HG02588 (cell line): ENCODE measurements around the gene MPP7.
"Not testable (repeated sequence)": the region's sequence is repeated elsewhere in the genome, so short reads cannot be mapped to it uniquely, and the experiment has no call there.

Source experiments
- ATAC-seq: cut with Tn5 transposase; IDR thresholded peaks from one replicate; pipeline ENCODE4 v1.9.1; 2021; ENCODE audit warnings: mild to moderate bottlenecking, moderate library complexity; ENCODE audit not compliant: unreplicated experiment

MPP7 gene

DNA sequence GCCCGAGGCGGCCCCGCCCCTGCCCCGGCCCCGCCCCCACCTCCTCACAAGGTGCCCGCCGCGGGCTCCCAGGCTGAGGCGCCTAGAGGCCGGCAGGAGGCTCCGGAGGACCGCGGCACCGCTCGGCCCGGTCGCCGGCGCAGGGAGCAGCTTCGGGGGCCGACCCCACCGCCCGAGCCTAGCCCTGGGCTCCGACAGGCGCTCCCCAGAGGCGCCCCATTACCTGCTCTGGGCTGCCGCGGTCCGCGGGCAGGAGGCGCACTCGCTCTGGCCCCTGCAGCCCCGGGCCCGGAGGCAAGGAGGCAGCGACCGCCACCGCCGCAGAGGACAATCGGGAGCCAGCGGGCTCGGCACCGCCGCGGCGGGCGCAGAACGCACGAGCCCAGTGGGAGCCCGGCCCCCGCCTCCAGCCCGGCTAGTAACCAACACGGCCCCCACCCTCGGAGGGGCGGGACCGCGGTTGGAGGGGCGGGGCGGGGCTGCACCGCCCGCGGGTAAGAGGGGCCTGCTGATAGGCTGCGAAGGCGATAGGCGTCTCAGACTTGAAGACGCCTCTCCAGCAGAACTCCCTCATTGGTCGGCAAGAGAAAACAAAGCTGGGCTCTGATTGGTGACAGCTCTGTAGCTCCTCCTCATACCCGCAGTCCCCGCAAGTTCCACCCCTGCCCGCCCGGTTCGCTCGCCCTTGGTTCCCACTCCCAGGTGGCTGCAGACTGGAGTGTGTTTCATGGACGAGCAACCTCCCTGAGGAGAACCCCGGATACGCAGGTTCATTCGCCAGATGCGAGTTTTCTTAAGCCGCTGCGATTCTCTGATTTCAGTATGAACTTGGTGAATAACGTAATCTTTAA, at the start of gene MPP7:
TSS of gene MPP7 (minus strand) at position 427 of the 851 bp plus-strand sequence. CDS start 64,460 bp downstream, outside the sequence.
- peak; percentile 99 for ATAC-seq

DNA sequence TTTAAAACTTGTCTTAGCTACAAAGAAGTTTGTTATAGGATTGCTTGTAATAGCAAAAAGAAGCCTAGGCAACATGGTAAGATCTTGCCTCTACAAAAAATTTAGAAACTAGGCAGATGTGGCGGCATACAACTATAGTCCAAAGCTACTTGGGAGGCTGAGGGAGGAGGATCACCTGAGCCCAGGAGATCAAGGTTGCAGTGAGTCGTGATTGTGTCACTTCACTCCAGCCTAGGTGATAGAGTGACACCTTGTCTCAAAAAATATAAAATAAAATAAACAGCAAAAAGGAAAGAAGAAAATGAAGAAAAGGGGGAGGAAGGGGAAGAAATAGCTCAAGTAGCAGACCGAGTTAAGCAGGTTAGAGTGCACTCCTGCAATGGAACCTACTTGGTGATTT, 47.0 kb upstream of the MPP7 start:
- no peak for ATAC-seq

DNA sequence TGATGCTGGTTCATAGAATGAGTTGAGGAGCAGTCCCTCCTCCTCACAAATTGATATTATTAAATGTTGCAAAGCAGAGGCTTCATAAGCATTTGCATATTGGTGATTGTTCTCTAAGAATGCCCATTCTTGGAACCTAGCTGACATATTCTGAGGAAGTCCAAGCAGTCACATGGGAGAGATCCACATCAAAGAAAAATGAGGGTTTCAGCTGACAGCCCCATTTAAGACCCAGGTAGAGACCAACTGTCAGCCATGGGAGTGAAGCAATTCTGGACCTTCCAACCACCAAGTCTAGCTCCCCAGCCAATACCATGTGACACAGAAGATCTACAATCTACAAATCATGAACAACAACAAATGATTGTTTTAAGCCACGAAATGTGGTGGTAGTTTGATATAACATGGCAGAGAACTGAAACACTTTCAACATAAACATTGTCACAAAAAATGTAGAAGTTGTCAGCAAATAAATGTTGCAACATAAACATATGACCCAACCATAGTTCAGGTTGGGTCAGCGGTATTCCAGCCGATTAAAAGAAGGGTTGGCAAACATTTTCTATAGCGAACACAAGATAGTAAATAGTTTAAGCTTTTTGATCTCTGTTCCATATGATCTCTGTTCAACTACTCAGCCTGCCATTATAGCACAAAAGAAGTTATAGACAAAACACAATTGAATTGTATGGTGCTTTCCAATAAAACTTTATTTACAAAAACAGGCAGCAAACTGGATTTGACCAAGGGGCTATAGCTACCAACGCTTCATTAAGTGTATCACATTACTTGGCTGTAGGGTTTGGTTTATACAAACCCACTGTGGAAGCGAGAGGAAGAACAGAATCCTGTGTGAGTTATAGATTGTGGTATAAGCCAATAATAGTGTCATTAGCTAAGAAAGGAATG, 41.4 kb upstream of the MPP7 start:
- no peak for ATAC-seq

DNA sequence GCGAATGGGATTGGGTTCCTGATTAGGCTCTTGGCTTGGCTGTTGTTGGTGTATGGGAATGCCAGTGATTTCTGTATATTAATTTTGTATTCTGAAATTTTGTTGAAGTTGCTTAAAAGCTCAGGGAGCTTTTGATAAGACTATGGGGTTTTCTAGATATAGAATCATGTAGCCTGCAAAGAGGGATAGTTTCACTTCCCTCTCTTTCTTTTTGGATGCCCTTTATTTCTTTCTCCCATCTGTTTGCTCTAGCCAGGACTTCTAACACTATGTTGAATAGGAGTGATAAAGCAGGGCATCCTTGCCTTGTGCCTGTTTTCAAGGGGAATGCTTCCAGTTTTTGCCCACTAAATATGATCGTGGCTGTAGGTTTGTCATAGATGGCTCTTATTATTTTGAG, 40.4 kb upstream of the MPP7 start:
- no peak for ATAC-seq

DNA sequence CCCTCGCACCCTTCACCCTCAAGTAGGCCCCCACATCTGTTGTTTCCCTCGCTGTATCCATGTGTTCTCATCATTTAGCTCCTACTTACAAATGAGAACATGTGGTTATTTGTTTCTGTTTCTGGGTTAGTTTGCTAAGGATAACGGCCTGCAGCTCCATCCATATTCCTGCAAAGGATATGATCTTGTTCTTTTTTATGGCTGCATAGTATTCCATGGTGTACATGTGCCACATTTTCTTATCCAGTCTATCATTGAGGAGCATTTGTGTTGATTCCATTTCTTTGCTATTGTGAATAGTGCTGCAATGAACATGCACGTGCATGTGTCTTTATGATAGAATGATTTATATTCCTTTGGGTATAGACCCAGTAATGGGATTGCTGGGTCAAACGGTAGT, 38.8 kb upstream of the MPP7 start:
- not testable (repeated sequence) for ATAC-seq

DNA sequence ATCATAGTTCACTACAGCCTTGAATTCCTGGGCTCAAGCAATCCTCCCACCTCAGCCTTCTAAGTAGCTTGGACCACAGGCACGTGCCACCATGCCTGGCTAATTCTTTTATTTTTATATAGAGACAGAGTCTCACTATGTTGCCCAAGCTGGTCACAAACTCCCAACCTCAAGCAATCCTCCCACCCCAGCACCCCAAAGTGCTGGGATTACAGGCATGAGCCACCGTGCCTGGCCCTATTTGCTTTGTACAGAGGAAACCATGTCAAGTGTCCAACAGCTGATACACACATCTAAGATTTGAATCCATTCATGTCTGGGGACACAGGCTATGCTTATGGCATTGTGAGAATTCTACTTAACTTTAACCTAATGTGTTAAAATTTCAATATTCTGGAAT, 29.9 kb upstream of the MPP7 start:
- no peak for ATAC-seq

DNA sequence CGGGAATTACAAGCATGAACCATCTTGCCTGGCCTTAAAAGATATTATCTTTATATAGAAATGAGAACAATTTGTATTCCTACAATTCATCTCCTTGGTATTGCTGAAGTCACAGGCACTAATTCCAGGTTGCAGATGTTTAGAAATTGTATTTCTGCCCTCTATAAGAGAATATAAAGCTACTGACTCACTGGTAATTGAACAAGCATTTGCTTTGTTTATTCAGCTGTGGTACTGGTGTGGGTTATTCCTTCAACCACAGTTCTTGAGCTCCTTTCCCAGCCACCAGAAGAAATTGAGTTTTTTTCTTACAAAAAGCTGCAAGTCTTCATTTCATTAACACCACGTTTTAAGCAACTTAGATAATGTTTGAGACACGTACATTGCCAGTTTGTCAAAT, 29.0 kb upstream of the MPP7 start:
- ATAC-seq: no peak

DNA sequence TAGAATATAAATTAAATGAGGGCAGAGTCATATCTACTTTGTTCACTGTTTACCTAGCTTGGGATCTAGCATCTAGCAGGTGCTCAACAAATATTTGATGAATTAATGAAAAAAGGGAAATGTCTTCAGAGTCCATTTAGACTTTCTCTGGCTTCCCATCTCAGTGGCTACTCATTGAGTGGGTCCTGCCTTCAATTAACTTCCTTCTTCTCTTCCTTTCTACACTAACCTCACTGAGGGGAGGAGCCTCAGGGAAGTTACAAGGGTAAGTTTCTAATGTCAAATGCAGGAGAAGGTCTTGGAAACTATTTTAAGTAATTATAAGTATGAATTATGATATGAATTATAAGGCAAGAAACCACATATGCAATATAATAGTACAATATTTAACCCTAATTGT, 28.2 kb upstream of the MPP7 start:
- ATAC-seq: no peak

DNA sequence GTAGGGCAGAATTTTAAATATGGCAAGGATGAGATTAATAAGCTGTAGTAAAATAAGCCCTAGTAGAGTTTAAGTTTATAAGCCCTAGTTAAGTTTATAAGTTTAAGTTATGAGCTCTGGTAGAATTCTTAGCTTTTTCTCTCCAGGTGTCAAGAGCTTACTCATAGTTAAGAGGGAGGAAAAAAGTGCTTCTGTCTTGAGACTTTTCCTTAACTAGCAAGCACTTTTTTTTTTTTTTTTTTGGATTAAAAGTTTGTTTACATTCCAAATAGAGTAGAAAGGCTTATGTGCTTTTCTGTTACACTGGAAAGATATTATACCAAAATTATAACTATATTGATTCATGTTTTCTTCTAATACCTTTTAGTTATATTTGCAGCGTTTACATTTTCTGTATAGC, 25.5 kb upstream of the MPP7 start:
- ATAC-seq: no peak

DNA sequence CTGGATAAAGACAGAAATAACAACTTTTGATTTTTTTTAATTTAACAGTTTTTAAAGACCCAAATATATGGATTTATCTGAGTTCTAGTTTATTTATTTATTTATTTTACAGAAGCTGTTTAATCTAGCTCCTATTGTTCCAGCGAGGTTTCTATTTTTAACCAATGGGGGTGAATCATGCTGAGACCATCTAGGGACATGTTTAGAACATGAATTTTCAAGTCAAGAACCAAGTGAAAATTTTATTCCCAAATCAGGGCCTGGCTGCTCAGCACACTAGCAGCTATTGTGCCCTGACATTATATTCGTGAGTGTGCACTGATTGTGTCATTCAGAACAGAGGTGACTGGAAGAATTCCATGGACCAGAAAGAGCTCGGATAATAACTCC, 24.6 kb upstream of the MPP7 start:
- no peak for ATAC-seq

DNA sequence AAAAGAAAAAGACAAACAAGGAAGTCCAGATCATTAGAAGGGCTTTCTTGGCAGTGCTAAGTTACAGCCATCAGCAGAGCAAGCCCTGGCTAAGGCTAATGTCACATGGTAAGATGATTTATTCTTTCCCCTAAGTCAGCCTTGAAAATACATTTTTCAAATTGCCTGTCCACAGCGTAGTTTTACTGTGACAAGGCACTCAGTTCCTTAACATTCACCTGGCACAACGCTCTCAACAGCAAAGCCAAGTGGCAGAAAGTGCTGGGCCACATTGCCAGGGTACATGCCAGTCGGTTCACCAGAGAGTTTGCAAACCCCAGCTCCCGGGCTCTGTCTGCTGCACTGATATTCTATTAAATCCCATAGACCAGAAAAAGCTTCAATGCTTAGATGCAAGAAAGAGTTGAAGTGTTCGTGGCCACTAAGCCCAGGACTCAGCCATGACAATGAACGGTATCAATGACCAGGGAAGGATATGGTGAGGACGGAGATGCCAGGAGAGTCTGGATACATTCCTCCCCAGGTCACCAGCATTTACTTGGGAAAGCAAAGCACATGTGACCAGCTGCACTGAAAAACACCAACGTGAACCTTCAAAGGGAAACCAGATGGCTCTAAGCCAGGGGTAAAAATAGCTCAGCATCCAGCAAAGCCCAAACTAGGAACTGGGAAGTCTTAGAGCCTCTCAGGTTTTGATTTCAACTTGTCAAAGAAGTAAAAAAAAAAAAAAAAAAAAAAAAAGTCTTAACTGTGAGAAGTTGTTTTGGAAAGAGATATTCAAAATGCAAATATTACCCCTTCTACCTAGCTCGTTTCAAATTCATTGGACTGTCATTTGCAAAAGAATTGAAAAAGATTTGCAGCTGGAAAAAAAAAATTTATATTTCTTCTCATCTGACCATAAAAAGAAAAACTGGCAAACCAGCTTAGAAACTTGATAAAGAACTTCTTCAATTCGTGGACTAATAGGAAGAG, 23.9 kb upstream of the MPP7 start:
- no peak for ATAC-seq

DNA sequence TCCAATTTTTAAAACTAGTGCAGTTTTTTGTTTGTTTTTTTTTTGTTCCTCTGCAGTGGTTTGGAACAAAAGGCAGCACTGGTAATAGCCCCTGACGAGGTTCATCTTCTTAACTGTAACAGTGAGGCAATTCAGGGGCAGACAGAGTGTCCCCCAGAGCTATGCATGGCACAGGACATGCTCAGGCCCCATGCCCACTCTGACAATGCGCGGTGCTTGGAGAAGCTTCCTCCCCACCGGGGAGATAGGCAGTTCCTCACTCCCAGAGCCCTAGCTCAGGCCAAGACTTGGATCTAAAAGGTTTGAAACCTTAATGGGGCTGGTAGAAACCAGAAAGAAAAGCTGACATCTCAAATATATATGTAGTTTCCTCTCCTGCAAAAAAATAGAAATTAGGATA, 17.9 kb upstream of the MPP7 start:
- no peak for ATAC-seq

DNA sequence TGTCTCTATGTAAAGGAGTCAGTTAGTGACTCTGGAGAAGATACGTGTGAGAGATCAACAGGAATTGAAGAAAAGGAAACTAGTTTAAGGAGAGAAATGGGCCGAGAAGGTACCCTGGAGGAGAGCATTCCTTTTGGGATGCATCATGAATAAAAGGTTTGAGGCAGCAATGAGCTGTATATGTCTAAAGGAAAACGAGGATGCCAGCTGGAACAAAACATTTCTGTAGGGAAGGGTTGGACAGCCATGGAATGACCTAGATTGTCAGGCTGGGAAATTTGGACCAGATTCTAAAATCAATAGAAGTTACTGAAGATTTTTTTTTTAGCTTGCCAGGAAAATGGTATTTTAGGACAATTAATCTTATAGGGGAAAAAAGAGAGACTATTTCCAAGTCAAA, 17.2 kb upstream of the MPP7 start:
- no peak for ATAC-seq

DNA sequence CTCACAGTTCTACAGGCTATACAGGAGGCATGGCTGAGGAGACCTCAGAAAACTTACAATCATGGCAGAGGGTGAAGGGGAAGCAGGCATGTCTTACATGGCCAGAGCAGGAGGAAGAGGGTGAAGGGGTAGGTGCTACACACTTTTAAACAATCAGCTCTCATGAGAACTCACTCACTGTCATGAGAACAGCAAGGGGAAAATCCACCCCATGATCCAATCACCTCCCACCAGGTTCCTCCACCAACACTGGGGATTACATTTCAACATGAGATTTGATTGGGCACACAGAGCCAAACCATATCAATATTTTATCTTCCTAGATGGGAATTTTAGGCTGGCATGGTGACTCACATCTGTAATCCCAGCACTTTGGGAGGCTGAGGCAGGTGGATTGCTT, 16.2 kb upstream of the MPP7 start:
- not testable (repeated sequence) for ATAC-seq

DNA sequence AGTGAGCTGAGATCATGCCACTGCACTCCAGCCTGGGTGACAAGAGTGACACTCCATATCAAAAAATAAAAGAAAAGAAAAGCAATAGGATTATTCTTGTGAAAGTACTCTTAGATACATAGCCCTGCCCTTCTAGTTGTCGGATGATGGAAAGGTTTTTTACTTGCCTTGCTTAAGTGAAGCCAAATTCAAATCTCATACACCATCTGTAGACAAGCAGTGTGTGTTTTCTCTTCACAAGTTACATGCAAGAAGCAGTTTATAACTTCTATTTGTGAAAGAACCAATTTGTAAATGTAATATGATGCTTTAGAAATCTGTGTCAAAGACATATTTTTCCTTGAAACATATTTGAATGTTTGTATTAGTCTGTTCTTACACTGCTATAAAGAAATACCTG, 15.8 kb upstream of the MPP7 start:
- ATAC-seq: no peak

DNA sequence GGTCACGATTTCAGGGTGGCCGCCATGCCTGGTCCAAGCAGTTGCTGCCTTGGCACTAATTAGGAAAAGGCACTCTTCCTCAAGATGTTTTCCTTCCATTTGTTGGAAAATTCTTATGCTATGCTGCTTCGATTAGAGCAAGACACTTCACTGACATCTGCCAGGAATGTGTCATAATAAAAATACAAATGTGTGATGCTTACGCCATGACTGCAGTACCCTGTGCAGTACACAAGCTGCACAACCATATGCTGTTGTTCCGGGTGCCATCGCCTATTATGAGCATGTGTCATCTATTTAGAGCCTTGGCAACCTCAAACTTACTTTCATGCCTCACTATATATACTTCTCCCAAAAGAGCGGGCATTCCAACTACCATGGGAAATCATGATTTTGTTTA, 14.9 kb upstream of the MPP7 start:
- no peak for ATAC-seq

DNA sequence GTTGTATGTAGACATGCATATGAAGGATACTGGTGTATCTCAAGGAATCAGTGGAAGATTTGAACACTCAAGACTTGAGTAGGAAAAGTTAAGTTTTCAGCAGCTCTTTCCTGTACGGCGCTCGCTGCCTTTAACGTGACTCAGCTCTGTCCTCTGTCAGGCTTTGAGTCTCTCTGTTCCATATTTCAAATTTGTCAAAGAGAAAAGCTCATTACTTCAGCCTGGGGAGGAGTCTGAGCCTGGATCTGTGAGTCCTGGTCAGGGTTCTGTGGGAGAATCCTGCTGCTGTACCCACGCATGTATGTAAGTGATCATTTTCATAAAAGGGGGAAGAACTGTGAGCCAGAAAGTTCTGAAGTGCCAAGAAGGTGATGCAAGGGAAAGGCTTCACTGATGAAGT, 13.8 kb upstream of the MPP7 start:
- ATAC-seq: no peak

DNA sequence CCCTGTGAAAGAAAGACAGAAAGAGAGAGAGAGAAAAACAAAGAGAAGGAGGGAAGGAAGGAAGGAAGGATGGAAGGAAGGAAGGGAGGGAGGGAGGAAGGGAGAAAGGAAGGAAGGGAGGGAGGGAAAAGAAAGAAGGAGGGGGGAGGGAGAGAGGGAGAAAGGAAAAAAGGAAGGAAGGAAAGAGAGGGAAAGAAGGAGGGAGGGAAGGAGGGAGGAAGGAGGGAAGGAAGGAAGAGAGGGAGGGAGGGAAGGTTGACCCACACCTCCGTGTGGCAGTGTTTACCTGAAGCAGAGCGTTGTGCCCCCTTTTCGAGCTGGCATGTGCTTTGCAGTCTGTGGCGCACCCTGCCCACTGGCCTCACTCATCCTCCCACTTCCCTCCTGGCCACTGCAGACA, 12.3 kb upstream of the MPP7 start:
- no peak for ATAC-seq

DNA sequence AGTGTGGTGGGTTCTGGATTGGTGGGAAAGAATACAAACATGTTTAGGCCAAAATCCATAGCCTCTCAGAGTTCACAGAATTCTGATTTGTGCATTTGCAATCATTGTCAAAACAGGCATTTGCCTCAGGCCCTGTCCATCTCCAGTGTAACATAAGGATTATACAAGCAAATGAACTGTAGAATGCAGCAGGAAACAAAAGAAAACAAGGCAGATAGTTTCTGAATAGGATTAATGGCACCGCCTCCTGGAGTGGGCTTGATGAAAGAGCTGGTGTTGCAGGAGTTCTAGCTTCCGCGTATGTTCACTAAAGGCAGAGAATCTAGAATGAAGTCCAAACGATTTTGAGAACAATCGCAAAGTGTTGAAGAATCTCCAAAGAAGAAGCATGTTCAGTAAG, 11.3 kb upstream of the MPP7 start:
- no peak for ATAC-seq

DNA sequence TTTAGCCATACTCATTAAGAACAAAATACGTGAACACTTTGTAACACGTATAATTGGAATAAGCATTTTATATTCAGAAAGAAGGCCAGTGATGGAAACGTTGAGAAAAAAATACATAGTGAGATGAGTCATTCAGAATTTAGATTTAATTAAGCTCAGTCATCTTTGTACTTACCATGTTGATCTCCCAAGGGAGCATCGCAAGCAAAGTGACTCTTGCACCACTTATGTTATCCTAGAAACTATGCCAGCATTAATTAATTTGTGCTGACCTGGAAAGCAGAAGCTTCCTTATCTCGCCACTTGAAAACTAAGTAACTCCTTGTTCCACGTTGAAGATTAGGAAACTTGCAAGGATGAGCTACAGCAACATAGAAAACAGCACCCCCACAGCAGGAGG, 9.7 kb upstream of the MPP7 start:
- no peak for ATAC-seq

DNA sequence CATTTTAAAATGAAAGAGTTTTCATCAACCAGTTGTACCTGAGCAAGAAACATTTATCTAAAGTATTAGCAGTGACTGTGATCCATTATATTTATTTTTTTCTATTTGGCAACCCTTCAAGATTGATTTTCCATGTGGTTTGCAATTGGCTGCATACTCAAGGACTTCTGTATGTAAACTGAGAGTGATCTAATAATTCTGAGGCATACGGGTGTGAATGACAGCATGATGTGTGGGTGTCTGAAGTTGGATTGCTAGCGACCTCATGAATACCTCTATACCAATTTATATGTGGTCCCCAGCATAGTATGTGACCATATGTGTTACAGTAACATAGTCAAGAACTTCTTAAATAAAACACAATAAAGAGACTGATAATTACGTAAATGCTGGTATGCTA, 8.2 kb upstream of the MPP7 start:
- no peak for ATAC-seq
